Loucy (cell line): ENCODE results near the gene PRR5L.

Experiments used
- CTCF ChIP-seq: fragments of 200-600 bp; sonication (generic); conservative IDR thresholded peaks from 2 replicates; pipeline ENCODE4 v1.5.1; 2014; ENCODE audit warnings: mild to moderate bottlenecking, antibody characterized with exemption, low read length
- EZH2phosphoT487 ChIP-seq: fragments of 200-600 bp; IDR thresholded peaks from 2 replicates; pipeline ENCODE4 v1.6.1; 2018; ENCODE audit warnings: antibody characterized with exemption, mild to moderate bottlenecking, moderate library complexity, borderline replicate concordance

- TF ChIP-seq CTCF (no peak), EZH2phosphoT487 (no peak)
Measured at GRCh38 chr11:36392196-36392595, 96.1 kb downstream of the PRR5L start.
